Measurements from ENCODE around the gene CUX1.

Gene CUX1

DNA sequence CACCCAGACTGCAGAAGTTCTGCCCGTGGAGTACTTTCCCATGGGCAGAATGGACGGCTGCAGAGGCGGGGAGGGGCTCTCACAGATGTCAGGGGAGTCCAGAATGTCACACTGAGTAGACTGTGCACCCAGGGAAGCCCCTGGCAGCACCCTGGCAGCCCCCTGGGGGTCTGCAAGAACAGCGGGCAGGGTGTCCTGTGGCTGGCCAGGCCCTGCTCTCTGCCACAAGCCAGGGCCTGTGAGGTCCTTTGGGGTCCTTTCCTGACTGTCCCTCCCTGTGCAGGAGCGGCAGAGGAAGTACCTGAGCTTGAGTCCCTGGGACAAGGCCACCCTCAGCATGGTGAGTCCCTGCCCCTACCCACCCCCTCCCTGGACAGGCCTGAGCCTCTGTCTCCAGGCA lies 463.1 kb downstream of the CUX1 start:
- DNase-seq = no peak

DNA sequence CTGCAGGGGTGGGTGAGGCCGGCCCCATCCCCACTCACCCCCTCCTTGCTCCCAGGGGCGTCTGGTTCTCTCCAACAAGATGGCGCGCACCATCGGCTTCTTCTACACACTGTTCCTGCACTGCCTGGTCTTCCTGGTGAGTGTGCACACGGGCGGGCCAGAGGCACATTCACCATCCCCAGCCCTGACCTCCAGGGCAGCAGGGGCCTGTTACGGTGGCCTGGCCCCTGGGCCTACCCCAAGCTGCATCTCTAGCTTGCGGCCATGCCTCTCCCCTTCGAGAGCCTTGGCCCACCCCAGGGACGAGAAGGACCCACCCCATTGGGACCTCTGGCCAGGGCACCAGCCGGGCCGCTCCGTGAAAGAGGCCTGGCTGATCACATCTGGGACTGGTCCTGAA lies 464.4 kb downstream of the CUX1 start:
- DNase-seq = no peak

DNA sequence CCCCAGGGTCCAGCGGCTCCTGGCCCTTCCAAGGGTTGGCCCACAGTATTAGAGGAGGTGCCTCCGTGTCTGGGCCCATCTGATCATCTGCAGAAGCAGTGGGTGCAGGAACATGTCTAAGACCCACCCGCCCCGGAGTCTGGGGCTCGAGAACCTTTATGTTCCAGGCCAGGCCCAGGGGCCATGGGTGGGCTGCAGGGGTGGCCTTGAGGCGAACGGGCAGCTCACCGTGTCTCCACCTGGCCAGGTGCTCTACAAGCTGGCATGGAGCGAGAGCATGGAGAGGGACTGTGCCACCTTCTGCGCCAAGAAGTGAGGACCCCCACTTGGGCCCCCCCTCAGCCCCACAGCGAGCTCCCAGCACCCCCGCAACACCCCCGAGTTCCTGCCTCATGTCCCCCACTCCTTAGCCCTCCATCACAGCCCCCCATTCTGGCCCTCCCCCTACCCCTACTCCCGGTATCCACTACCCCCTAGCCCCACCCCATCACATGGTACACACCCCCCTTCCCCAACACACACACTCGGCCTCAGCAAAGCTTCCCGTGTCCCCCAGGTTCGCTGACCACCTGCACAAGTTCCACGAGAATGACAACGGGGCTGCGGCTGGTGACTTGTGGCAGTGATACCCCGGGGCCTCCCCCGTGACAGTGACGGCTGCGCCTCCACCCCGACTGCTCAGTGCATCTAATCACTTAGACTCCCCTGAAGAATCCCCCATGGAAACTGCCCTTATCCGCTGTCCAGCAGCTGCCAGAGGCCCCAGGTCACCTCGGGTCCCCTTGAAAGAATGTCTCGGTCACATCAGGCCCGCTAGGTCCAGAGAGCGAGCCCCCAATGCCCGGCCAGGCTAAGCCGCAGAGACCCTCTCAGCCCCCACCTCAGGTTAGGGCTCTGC lies 465.3 kb downstream of the CUX1 start:
- DNase-seq = no peak

DNA sequence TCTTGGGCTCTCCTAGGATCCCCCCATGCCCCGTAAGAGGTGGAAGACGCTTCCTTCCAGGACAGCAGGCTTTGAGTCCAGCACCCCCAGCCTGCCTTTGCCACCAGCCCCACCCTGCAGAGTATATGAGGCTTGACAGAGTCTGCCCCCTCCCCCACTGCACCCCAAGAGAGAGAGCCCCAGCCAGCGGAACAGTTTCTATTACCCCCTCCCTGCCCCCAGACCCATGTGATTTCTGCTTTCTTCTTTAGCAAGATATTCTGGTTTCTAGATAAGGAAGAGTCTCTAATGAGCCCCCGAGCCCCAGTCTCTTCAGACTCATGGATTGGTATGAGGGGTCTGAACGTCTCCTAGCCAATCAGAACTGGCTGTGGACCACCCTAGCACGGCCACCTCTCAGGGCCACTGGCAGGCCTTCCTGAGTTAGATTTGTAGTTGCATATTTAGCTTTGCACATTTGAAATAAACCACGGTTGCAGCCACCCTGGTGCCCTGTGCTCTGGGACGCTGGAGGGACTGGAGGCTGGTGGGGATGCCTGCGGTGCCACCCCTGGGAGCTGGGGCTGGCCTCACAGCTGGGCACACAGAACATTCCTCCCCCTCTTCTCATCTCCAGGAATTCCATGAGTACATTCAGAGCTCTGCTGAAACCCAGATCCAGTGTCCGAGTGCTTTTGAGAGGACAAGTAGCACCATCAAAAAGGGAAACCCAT lies 466.2 kb downstream of the CUX1 start:
- DNase-seq = no peak

DNA sequence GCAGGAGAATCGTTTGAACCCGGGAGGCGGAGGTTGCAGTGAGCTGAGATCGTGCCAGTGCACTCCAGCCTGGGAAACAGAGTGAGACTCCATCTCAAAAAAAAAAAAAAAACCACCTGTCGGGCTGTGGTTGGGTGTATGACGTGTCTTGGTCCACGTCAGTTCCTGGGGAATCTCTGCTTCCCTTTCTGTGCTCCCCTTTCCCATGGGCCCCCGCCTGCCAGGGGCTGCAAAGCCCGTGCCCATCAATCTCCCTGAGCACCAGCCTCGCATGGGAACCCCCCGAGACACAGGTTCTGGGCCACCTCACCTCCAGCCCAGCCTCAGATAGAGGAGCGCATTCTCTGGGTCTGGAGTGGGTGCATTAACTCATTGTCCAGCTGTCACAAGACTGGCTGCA lies 467.0 kb downstream of the CUX1 start:
- DNase-seq = no peak

DNA sequence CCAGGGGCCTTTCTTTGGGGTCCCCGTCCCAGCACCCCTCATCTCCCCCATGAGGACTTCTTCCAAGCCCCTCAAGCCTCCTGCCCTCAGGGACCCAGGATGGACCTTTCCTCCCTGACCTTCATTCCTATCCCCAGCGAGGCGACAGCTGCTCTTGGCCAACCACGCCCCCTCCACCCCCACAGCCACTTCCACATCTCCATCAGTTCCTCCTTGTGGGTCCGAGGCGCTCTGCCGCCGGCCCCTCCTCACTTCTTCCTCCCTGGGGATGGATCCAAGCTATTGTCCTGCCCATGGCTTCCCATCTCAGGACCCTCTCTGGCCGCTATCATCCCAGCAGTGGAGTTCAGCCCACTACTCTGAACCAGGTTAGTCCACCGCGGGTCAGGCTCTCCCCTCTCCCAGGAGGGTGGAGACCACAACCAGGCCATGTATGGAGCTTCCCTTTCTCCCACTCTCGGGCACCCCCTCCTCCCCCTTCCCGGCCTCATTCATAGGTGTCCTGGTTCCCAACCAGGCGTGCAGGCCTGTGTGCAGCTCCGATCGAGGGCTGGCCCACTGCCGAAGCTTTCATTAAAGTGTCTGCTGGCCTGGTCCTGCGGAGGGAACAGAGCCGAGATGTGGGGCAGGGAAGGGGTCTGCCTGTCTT lies 467.6 kb downstream of the CUX1 start:
- peak in 8 of 56 donors; percentile 6 to 42 (median 10) for DNase-seq

DNA sequence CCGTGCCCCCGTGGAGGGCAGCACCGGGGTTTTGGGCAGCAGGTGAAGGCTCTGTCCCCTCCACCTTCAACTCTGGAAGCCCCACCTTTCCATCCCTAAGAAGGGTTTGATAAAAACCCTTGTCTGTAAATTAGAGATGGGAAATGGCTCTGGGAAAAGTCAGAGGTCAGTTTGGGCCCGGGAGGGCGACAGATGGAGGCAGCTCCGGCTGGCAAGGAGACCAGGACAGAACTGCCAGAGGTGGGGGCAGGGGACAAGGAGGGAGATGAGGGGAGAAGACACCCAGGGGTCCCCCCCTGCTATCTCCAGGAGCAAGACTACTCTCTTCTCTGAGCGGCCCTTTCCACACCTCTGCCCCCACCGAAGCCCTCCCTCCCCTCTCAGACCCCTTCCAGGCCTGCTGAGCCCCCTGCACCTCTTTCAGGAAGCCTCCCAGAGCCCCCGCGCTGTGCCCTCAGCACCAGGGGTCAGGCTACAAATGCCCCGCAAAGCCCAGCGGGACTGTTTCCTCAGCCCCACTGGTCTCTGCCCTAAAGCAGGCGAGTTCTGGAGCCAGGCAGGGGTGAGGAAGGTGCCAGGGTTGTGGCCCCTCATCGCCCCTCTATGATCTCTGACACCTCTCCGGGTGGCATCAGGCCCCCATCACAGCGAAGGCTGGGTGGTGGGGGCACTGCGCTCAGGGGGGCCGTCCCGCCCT lies 468.3 kb downstream of the CUX1 start:
- DNase-seq = peak in 2 of 56 donors; percentile 14 to 38

DNA sequence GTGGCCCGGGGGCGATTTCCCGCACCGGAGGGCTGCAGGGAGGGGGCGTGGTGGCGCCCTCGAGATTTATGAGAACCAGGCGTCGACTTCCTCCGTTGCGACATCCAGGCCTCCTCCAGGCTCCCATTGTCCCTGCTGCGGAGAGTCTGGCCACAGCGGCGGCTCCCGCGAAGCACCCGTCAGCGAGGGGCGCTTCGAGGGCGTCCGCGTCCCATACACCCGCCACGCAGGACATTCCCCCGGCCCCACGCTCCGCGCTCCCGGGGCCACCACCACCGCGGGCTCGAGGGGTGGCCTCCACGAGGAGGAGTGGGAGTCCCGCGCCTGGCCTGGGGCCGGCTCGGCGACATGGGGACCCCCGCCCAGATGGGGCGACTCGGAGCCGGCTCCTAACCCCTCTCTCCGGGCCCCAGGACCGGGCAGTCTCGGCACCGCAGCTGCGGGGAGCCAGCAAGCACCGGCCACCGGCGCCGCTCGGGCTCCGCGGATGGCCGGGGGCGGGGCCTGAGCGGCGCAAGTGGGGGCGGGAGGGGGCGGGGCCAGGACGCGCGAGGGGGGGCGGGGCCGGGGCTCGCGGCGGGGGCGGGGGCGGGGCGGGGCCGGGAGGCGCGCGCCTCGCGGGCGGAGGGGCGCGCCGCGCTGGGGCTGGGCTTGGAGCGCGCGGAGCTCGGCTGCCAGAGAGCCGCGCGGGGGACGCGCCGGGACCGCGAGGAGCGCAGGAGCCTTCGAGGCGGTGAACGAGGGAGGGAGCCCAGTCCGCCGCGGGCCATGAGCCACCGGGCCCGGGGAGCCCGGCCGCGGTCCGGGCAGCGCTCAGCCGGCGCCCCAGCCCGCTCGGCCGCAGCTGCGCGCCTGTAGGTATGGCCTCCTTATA lies 469.0 kb downstream of the CUX1 start, which contains the start of gene SH2B2:
Gene SH2B2 (plus strand): TSS at position 632 of the 874 bp plus-strand sequence. CDS start 13,683 bp downstream, outside the sequence.
- peak in 38 of 56 donors; percentile 12 to 80 (median 43) for DNase-seq

DNA sequence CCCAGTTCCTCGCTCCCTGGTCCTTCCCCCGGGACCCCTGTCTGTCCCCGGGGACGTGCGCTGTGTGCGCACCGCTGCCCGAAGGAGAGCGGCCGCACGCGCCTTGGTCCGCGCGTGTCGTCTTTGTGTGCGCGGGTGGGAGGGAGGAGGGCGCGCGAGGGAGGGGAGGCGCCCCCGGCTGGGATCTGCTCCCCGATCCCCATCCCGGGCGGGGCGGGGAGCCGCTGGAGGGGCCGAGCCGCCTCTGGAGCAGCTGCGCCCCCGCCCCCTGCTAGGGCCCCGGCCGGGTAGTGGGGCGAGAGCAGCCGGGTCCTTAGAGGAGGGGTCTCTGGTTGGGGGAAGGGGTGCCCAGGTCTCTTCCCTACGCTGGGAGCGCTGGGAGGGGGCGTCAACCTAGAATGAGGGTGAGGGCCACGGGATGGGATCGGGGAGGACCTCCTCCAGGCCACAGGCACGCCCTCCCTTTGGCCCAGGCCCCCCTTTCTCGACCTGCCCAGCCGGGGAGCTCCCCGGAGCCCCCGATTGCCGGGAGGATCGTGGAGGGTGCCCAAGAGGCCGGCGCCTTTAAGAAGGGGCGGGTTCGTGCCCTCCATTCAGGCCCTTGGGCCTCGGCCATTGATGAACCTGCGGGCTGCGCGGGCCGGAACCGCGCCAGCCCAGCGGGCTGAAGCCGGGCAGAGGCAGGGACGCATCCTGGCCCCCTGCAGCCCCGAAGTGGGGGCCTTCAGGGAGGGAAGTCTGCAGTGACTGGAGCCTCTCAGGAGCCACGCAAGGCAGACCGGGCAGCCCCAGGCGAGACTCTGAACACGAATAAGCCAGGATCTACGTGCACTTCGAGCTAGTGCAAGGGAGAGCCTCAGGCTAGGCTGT lies 469.9 kb downstream of the CUX1 start:
- peak in 33 of 56 donors; percentile 8 to 62 (median 23) for DNase-seq

DNA sequence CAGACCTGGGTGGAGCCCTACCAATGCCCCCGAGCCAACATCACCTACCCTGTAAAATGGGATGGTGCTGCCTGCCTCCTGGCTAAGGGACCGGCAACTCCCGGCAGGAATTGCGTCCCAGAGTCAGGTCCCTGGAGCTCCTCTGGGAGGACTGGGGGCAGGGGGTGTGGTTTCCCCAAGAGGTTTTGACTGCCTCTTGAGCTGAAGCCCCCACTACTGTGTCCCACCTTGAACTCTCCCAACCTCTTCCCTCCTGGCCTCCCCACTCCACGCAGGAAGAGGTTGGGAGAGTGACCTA lies 470.5 kb downstream of the CUX1 start:
- peak in 1 of 56 donors; percentile 38 for DNase-seq

DNA sequence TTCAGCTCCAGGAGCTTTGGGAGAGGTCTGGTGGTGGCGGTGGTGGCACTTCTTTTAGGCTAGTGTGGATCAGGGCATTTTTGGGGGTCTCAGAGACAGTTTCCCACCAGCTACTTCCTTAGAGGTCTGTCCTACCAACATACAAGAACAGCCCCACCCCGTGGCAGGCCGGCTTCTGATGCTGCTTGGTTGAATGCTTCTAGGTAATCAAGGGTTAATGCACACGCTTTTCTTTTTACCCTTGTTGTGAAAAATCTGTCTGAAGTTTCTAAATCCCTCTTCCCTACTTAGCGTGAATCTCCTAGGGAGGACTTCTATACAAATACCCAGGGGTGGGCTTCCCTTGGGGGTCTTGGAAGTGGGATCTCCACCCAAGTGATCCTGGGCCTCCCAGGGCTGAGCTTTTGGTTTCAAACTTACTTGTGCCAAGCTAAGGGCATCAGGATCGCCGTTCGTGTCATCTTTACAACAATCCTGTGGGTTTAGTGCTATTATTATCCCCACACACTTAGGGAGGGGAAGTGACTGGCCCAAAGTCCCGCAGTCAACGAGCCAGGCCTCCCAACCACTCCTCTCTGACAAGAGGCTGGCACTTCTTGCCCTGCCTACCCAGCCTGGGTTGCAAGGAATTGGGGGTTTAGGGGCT lies 471.0 kb downstream of the CUX1 start:
- DNase-seq = peak in 1 of 56 donors; percentile 5

DNA sequence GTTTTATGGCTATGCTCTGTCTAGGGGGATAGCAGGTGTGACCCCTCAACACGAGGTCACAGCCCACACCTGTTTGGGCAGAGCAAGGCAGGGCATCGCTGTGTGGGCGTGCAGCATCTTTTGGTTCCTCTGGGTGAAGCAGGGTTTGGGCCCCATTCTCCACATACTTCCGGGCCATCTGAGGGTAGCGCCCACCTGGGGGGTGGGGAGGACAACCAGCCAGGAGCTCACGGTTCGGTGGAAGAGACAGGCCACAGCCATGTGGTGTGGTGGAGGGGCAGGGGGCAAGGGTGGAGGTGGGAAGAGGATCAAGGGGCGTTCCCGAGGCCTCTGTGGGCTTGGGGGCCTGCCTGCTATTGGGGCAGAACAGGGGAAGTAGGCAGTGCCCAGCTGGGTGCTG lies 471.6 kb downstream of the CUX1 start:
- DNase-seq = no peak

DNA sequence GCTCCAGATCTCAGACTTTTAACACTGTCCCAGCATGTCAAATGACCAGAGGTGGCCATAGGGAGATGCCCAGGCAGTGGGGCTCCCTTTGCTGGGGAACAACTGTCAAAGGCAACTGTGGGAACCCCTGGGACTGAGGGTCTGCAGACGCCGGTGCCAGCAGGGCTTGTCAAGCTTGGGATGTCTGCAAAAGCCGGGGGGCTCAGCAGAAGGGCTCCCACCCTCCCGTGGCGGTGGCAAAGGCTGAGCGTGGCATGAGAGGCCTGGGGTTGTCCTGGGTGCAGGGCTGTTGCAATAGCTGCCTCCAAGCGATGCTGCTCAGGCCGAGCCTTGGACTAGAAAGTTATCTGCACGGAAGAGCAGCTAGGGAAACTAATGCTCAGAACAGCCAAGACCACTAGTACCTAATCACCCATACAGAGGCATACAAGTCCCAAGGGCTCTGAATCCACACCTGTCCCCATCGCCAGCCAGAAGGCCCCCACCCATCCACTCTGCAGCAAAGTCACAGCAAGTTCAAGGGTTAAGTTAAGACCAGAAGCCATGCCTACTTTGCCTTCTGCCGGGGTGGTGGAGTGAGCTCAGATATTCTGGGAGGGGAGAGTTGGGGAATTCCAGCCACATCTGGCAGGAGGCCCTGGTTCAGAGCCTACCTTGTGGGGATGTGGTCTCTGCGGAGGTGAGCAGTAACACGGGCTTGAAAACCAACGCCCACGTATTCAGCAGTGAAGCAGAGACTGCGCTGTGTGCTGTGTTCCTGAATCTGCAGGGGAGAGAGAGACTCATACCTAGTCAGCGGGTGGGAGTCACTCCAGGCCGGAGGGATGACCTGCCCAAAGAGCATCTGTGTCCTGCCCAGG lies 473.9 kb downstream of the CUX1 start:
- peak in 1 of 56 donors; percentile 9 for DNase-seq

DNA sequence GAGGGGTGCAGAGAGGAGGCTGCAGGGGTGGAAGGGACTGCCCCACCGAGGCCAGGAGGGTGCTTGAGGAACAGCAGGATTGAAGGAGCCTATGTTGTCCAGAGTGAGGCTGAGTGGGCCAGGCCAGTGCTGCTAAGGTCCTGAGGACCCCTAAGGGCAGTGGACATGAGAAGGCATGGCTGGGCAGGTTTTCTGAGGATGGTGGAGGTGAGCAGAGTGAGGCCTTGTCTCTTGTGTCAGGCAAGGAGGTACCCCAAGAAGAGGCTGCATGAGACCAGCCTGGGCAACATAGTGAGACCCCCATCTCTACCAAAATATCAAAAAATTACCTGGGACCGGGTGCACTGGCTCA lies 474.5 kb downstream of the CUX1 start:
- no peak for DNase-seq

DNA sequence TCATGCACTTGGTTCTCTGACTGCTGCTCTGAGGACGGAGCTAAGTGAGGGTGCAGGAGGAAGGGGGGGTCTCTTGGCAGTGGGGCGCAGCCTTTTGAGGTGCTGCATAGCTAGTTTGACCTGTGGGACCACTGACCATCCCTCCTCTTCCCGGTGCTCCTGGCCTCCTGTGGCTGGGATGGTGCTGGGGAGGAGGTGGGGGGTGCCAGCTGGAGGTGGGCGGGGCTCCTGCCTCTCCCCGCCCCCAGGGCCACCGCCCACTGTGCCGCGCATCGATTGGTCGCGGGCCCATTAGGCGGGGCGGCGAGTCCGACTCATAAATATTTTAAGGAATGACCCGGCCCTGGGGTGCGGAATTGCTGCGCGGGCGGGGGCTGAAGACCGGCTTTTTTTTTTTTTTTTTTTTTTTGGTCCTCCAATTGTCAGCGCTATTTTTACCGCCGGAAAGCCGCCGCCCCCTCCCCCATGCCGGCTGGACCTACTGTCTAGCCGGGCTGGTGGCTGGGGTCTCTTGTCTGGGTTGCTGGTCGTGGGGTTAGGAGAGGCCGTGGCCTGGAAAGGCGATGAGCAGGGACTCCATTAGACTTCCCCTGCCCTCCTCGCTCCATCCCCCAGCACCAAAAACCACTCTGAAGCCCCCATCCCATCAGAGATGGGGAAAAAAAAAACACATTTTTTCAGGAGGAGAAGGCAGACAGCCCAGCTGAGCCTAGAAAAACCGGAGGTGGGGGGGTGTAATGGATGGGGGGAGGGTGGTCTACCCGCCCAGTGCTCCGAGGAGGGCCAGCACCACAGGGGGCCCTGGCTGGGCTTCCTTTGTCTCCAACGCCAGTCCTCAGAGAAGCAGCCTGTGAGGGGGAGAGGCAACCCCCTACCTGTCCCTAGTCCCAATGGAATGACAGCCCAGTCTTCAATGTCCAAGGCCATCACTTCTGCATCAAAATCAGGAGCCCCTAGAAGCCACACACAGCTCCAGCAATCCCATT lies 475.7 kb downstream of the CUX1 start:
- peak in 1 of 56 donors; percentile 36 for DNase-seq

DNA sequence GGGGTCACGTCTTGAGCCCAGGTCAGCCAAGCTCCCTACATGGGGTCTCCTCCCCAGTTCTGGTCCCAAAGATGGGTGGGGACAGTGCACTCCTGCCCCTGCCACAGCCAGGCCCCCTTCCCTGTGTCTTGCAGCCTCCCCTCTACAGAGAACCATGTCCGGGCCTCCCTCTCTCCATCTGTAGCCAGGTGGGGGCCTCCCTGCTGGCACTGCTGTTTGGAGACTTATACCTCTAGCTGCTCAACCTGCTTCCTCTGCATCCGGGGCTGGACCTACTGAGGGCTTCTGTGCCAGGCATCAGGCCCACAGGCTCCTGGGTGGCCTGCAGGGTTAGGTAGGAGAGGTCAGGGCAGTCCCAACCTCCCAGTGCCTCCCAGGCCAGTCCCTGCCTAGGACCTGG lies 477.2 kb downstream of the CUX1 start:
- DNase-seq = no peak

All from nucleus accumbens (tissue), 56 donors.